HG02763 (cell line): ENCODE results near the gene RND2.
"Not testable (repeated sequence)": the region's sequence is repeated elsewhere in the genome, so short reads cannot be mapped to it uniquely, and the experiment has no call there.

Source experiments
- ATAC-seq: cut with Tn5 transposase; IDR thresholded peaks from one replicate; pipeline ENCODE4 v1.9.1; 2021; ENCODE audit warnings: mild to moderate bottlenecking, moderate library complexity; ENCODE audit not compliant: unreplicated experiment

Gene RND2

GRCh38 chr17:43025766-43026537, 921 bp downstream of the RND2 start:
- no peak for ATAC-seq

- ATAC-seq: no peak
These were observed 1.6 kb downstream of the RND2 start for GRCh38 chr17:43026595-43026994.

GRCh38 chr17:43027091-43028032, 2.3 kb downstream of the RND2 start:
- ATAC-seq: no peak

- no peak for ATAC-seq
These were observed 3.3 kb downstream of the RND2 start for GRCh38 chr17:43028221-43028861.

- ATAC-seq: no peak
These were observed 5.2 kb downstream of the RND2 start for GRCh38 chr17:43030137-43030767.

GRCh38 chr17:43031666-43032065, 6.6 kb downstream of the RND2 start:
- no peak for ATAC-seq

GRCh38 chr17:43033948-43034881, 9.2 kb downstream of the RND2 start:
- no peak for ATAC-seq

GRCh38 chr17:43034894-43035293, 9.9 kb downstream of the RND2 start:
- no peak for ATAC-seq

GRCh38 chr17:43039646-43040045, 14.6 kb downstream of the RND2 start:
- ATAC-seq: no peak

GRCh38 chr17:43040655-43041054, 15.6 kb downstream of the RND2 start:
- ATAC-seq: no peak

GRCh38 chr17:43042025-43042628, 17.1 kb downstream of the RND2 start:
- no peak for ATAC-seq

GRCh38 chr17:43043307-43043706, 18.3 kb downstream of the RND2 start:
- ATAC-seq: no peak

- ATAC-seq: no peak
These were observed 19.0 kb downstream of the RND2 start for GRCh38 chr17:43044024-43044423.

- ATAC-seq: no peak
These were observed 26.9 kb downstream of the RND2 start for GRCh38 chr17:43051969-43052368.

- not testable (repeated sequence) for ATAC-seq
These were observed 28.0 kb downstream of the RND2 start for GRCh38 chr17:43053008-43053407.

GRCh38 chr17:43056051-43056450, 31.0 kb downstream of the RND2 start:
- no peak for ATAC-seq

- no peak for ATAC-seq
These were observed 38.1 kb downstream of the RND2 start for GRCh38 chr17:43062984-43063638.

GRCh38 chr17:43068570-43069367, 43.7 kb downstream of the RND2 start:
- no peak for ATAC-seq
